Mesenchymal stem cell (in vitro differentiated cells and primary cell): ENCODE measurements around the gene FOXN1.
A peak's percentile ranks its signal among the peaks of the same experiment; 100 is the strongest.

Experiments used
- DNase-seq: peaks from one replicate; pipeline ENCODE4 v3.0.0-alpha.2; 2013
- H2AFZ ChIP-seq: one replicate; pipeline ENCODE4 v1.6.1; 2013; ENCODE audit warnings: low read depth, mild to moderate bottlenecking, control low read depth, inconsistent platforms, low read length, moderate library complexity
- H2AK5ac ChIP-seq: 2 replicates; pipeline ENCODE4 v1.6.1; 2013; ENCODE audit warnings: low read length, moderate library complexity, mild to moderate bottlenecking, inconsistent platforms; ENCODE audit not compliant: severe bottlenecking
- H2BK120ac ChIP-seq: one replicate; pipeline ENCODE4 v1.6.1; 2013; ENCODE audit warnings: low read depth, mild to moderate bottlenecking, inconsistent platforms, low read length, moderate library complexity
- H2BK12ac ChIP-seq, 2 experiments: one replicate each; pipeline ENCODE4 v1.6.1; 2013; ENCODE audit warnings: inconsistent platforms in 2 of 2, low read length in 2 of 2, mild to moderate bottlenecking in 2 of 2, moderate library complexity in 2 of 2, control low read depth in 1 of 2
- H2BK15ac ChIP-seq: one replicate; pipeline ENCODE4 v1.6.1; 2013; ENCODE audit warnings: mild to moderate bottlenecking, low read depth, inconsistent platforms; ENCODE audit not compliant: poor library complexity, severe bottlenecking
- H2BK5ac ChIP-seq: 2 replicates; pipeline ENCODE4 v1.6.1; 2013; ENCODE audit warnings: low read depth, mild to moderate bottlenecking, low read length, control low read depth, inconsistent platforms; ENCODE audit not compliant: poor library complexity, severe bottlenecking
- H3K14ac ChIP-seq, 2 experiments: one replicate each; pipeline ENCODE4 v1.6.1; 2013; ENCODE audit warnings: inconsistent platforms in 2 of 2, low read length in 2 of 2, control low read depth in 1 of 2, mild to moderate bottlenecking in 1 of 2, moderate library complexity in 1 of 2
- H3K18ac ChIP-seq, 2 experiments: one replicate each; pipeline ENCODE4 v1.6.1; 2013; ENCODE audit warnings: inconsistent platforms in 2 of 2, low read length in 2 of 2, control low read depth in 1 of 2, low read depth in 1 of 2, mild to moderate bottlenecking in 1 of 2
- H3K23ac ChIP-seq, 2 experiments: one replicate each; pipeline ENCODE4 v1.6.1; 2013; ENCODE audit warnings: inconsistent platforms in 2 of 2, low read length in 2 of 2, mild to moderate bottlenecking in 2 of 2, moderate library complexity in 2 of 2, control low read depth in 1 of 2
- H3K27ac ChIP-seq: 2 replicates; pipeline ENCODE4 v1.5.1; 2013; ENCODE audit warnings: mild to moderate bottlenecking, moderate library complexity, low read length, control low read depth, inconsistent platforms; ENCODE audit not compliant: poor library complexity, severe bottlenecking
- H3K27me3 ChIP-seq, 2 experiments: 2 replicates each; pipeline versions ENCODE4 v1.6.1 to v1.7.0; 2013; ENCODE audit warnings: low read length in 2 of 2, mild to moderate bottlenecking in 2 of 2, moderate library complexity in 2 of 2, control low read depth in 1 of 2, inconsistent platforms in 1 of 2; ENCODE audit not compliant: control insufficient read depth in 1 of 2, insufficient read depth in 1 of 2
- H3K36me3 ChIP-seq, 2 experiments: 2 replicates each; pipeline versions ENCODE4 v1.6.1 to v1.7.0; 2013; ENCODE audit warnings: low read length in 2 of 2, control low read depth in 1 of 2, inconsistent platforms in 1 of 2, low read depth in 1 of 2, mild to moderate bottlenecking in 1 of 2; ENCODE audit not compliant: insufficient read depth in 2 of 2, control insufficient read depth in 1 of 2
- H3K4ac ChIP-seq, 2 experiments: one replicate each; pipeline ENCODE4 v1.6.1; 2013; ENCODE audit warnings: inconsistent platforms in 2 of 2, low read length in 2 of 2, mild to moderate bottlenecking in 2 of 2, moderate library complexity in 2 of 2, control low read depth in 1 of 2, low read depth in 1 of 2
- H3K4me1 ChIP-seq: 2 replicates; pipeline ENCODE4 v1.6.1; 2013; ENCODE audit warnings: low read depth, low read length, control low read depth; ENCODE audit not compliant: control insufficient read depth, insufficient read depth
- H3K4me2 ChIP-seq: 2 replicates; pipeline ENCODE4 v1.6.1; 2013; ENCODE audit warnings: low read length, mild to moderate bottlenecking, inconsistent platforms; ENCODE audit not compliant: poor library complexity, severe bottlenecking
- H3K4me3 ChIP-seq, 2 experiments: 2 replicates each; pipeline versions ENCODE4 v1.5.1 to v1.7.0; 2013; ENCODE audit warnings: low read length in 2 of 2, mild to moderate bottlenecking in 2 of 2, control low read depth in 1 of 2, low read depth in 1 of 2; ENCODE audit not compliant: insufficient read depth in 1 of 2
- H3K79me1 ChIP-seq: replicated peaks from 2 replicates; pipeline ENCODE4 v1.6.1; 2013; ENCODE audit warnings: mild to moderate bottlenecking, control low read depth, low read length, inconsistent platforms; ENCODE audit not compliant: poor library complexity, severe bottlenecking
- H3K9ac ChIP-seq: 2 replicates; pipeline ENCODE4 v1.7.0; 2013; ENCODE audit warnings: mild to moderate bottlenecking, low read length, moderate library complexity
- H3K9me3 ChIP-seq: 2 replicates; pipeline ENCODE4 v1.7.0; 2013; ENCODE audit warnings: mild to moderate bottlenecking, low read length; ENCODE audit not compliant: control insufficient read depth
- H4K8ac ChIP-seq: one replicate; pipeline ENCODE4 v1.6.1; 2013; ENCODE audit warnings: inconsistent platforms, mild to moderate bottlenecking, low read length, moderate library complexity
- H4K91ac ChIP-seq: one replicate; pipeline ENCODE4 v1.6.1; 2013; ENCODE audit warnings: mild to moderate bottlenecking, low read length, inconsistent platforms
- WGBS: methylation state at CpG from one replicate; pipeline ENCODE4 v1.1.7; 2013; ENCODE audit warnings: mixed read lengths; 5-methylcytosine and 5-hydroxymethylcytosine counted together

The FOXN1 gene

DNA sequence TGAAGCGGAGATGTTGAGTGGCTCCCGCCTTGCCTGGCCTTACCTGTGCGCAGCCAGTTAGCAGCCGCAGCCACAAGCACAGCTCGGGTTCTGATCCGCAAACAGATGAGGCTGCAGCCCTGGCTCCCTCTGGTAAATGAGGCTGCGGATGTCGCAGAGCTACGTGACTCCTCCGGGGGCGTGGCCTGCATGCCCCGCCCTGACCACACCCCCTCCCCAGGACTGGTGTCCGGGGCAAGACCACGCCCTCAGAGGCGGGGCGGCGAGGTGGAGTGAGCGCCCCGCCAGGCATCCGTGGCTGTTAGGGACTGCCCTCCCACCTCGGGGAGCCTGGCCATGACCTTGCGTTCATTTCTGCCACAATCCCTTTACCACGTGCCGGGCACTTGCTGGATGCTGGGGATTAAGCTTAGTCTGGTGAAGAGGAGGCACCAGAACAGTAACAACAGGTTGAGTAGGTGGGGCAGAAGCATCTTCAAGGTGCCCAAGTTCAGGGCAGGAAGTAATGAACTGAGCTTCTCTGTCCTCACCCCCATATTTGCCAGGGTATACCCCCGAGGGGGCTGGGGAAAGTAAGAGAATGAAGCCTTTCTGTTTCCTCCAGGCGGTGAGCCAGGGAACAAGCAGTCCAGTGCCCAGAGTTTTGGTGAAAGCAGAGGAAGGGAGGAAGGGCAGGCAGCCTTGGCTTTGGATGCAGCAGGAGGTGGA lies 70.8 kb downstream of the FOXN1 start, which contains the start of gene ALDOC:
TSS of gene ALDOC (minus strand) at position 138 of the 708 bp plus-strand sequence. CDS start 1,363 bp downstream, outside the sequence.
- WGBS: 11% methylated on average over 21 of the region's 26 CpGs
- H3K4me1 ChIP-seq: peaks cover 11% of the 10 kb centered on the region

DNA sequence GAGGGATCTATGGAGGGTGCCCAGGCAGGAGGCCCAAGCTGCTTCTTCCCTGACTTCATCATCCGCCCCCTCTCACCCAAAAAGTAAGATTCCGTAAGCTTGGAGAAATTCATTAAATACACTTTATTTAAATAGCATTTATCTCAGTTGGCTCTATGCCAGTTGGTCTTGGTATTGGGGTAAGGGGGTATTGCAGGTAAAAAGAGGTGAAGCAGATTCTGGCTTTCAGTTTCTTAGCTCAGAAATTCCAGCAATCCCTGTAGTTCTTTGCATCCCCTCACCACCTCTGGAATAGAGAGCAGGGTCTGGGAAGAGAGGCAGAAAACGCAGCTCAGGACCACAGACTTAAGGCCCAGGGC lies 71.3 kb downstream of the FOXN1 start:
- H2BK120ac ChIP-seq: no peak overlapping the region
- no peak overlapping the region for H2AK5ac ChIP-seq
- WGBS: 100% methylated on average over 2 of the region's 3 CpGs
- H2BK5ac ChIP-seq: no peak overlapping the region
- H3K23ac ChIP-seq: no peak overlapping the region
- no peaks in the 10 kb centered on the region for H3K27me3 ChIP-seq
- no peak overlapping the region for H2BK15ac ChIP-seq
- no peak overlapping the region for H3K4me2 ChIP-seq
- H3K9ac ChIP-seq: no peak overlapping the region
- H3K4ac ChIP-seq: no peak overlapping the region
- H3K9me3 ChIP-seq: no peaks in the 10 kb centered on the region
- peaks cover 9% of the 10 kb centered on the region for H3K4me1 ChIP-seq
- H3K79me1 ChIP-seq: no peaks in the 10 kb centered on the region
- no peak overlapping the region for H2AFZ ChIP-seq
- no peak overlapping the region for H3K4me3 ChIP-seq
- H3K36me3 ChIP-seq: peaks cover 22 to 43% of the 10 kb centered on the region in 2 experiments
- H4K91ac ChIP-seq: no peak overlapping the region
- no peak overlapping the region for H3K27ac ChIP-seq
- H3K14ac ChIP-seq: no peak overlapping the region
- H4K8ac ChIP-seq: no peak overlapping the region
- H3K18ac ChIP-seq: no peak overlapping the region
- no peak overlapping the region for H2BK12ac ChIP-seq
- no peak for DNase-seq

More for the DNA sequence above, 70.8 kb downstream of the FOXN1 start, which contains the start of gene ALDOC:
- no peaks in the 10 kb centered on the region for H3K27me3 ChIP-seq
- H2AK5ac ChIP-seq: no peak within 1 kb of the TSS
- no peak within 1 kb of the TSS for H3K9ac ChIP-seq
- H3K79me1 ChIP-seq: no peaks in the 10 kb centered on the region
- H3K27ac ChIP-seq: no peak within 1 kb of the TSS
- peaks cover 22 to 38% of the 10 kb centered on the region in 2 experiments for H3K36me3 ChIP-seq
- no peak within 1 kb of the TSS for H2BK120ac ChIP-seq
- no peak within 1 kb of the TSS for H2BK5ac ChIP-seq
- no peaks in the 10 kb centered on the region for H3K9me3 ChIP-seq
- peak within 1 kb of the TSS; percentile 44 for H2BK15ac ChIP-seq
- no peak within 1 kb of the TSS for H4K91ac ChIP-seq
- DNase-seq: peak; percentile 89
- H3K23ac ChIP-seq: no peak within 1 kb of the TSS
- H2BK12ac ChIP-seq: peak within 1 kb of the TSS in 1 of 2 experiments; percentile 28
- H4K8ac ChIP-seq: peak within 1 kb of the TSS; percentile 50
- H3K4me2 ChIP-seq: peak within 1 kb of the TSS; percentile 5
- peak within 1 kb of the TSS in 1 of 2 experiments; percentile 50 for H3K18ac ChIP-seq
- H3K14ac ChIP-seq: no peak within 1 kb of the TSS
- H2AFZ ChIP-seq: no peak within 1 kb of the TSS
- H3K4me3 ChIP-seq: peak within 1 kb of the TSS in 1 of 2 experiments; percentile 71
- H3K4ac ChIP-seq: no peak within 1 kb of the TSS

DNA sequence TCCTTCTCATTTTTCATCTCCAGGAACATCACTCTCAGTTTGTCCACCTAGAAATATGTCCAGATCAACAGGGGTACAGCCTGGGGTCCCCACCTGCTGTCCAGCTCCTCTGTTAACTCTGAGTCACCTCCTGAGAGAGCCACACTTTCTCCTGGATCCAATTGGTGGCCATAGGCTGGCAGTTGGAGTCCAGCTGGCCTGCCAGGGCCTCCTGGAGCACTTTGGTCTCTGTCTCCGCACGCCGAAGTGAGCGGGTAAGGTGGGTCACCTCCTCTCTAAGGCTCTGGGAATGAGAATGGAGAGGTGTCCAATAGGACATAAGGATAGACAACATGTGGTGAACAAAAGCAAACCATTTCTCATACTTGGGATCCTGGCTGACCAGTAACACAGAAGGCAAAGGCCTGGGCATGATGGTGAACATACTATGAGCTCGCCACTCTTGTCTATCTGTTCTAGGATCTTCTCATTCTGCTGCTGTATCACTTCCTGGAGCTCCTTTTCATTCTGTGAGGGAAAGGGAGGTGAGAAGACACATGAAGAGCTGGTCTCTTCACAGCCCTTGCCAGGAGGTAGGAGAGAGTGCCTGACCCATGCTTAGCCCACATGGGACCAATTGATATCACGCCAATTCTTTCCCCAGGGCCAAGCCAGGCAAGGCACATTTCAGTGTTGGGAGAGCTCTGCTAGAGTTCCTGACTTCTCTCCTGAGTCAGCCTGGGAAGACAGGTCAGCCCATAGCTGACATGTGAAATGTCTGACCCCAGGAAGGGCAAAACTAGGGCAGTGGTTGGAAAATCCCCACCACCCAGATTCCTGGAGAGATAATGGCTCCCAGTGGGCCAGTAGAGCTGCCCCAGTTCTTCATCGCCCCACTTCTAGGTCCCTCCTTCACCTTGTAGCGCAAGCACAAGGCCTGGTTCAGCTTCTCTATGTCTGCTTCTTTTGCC lies 72.4 kb downstream of the FOXN1 start:
- Histone ChIP-seq H2BK15ac (no peak overlapping the region), H3K4me2 (no peak overlapping the region), H3K23ac (no peak overlapping the region), H3K4me3 (no peak overlapping the region), H3K27ac (no peak overlapping the region), H3K79me1 (no peaks in the 10 kb centered on the region), H3K14ac (no peak overlapping the region), H2BK120ac (no peak overlapping the region), H3K27me3 (no peaks in the 10 kb centered on the region), H3K4me1 (peaks cover 5% of the 10 kb centered on the region), H4K91ac (no peak overlapping the region), H3K9ac (no peak overlapping the region), H3K18ac (no peak overlapping the region), H3K9me3 (no peaks in the 10 kb centered on the region), H3K36me3 (peaks cover 19 to 54% of the 10 kb centered on the region in 2 experiments), H3K4ac (no peak overlapping the region), H2AK5ac (no peak overlapping the region), H2BK5ac (no peak overlapping the region), H2AFZ (no peak overlapping the region), H2BK12ac (no peak overlapping the region), H4K8ac (no peak overlapping the region)
- no peak for DNase-seq
- WGBS: 96% methylated on average over 8 of the region's 8 CpGs

DNA sequence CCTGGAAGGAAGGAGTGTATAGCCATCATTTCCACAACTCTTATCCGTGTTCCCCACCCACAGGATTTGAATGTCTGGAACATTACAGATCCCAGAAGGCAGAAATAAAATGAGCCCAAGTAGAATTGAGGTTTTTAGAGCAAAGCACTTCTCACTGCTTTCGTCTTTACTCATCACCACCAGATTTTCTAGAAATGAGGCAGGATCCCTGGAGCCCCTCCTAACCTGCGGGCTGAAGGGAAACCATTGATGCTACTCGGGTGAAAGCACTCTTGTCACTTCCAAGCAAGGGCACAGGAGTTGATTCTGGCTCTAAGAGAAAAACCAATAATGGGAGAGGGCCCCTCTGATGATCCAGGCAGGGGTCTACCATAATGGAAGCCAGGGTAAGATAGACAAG lies 73.4 kb downstream of the FOXN1 start:
- no peaks in the 10 kb centered on the region for H3K9me3 ChIP-seq
- no peak overlapping the region for H3K27ac ChIP-seq
- H2BK120ac ChIP-seq: no peak overlapping the region
- no peak overlapping the region for H2BK12ac ChIP-seq
- no peak overlapping the region for H3K18ac ChIP-seq
- no peak overlapping the region for H2AFZ ChIP-seq
- H3K4me2 ChIP-seq: no peak overlapping the region
- 95% methylated on average over 4 of the region's 4 CpGs for WGBS
- peaks cover 4% of the 10 kb centered on the region for H3K4me1 ChIP-seq
- no peak overlapping the region for H2BK5ac ChIP-seq
- peaks cover 25 to 60% of the 10 kb centered on the region in 2 experiments for H3K36me3 ChIP-seq
- H4K91ac ChIP-seq: no peak overlapping the region
- DNase-seq: no peak
- no peak overlapping the region for H3K4me3 ChIP-seq
- H3K4ac ChIP-seq: no peak overlapping the region
- H4K8ac ChIP-seq: no peak overlapping the region
- no peak overlapping the region for H3K14ac ChIP-seq
- no peaks in the 10 kb centered on the region for H3K27me3 ChIP-seq
- H3K9ac ChIP-seq: no peak overlapping the region
- no peak overlapping the region for H3K23ac ChIP-seq
- no peak overlapping the region for H2AK5ac ChIP-seq
- no peak overlapping the region for H2BK15ac ChIP-seq
- no peaks in the 10 kb centered on the region for H3K79me1 ChIP-seq
